Gastroesophageal sphincter (tissue), 4 donors: ENCODE measurements around the gene ATXN7L3. TPM values are rescaled to one million over a fixed set of nuclear protein-coding genes. Genes with fewer than 3 reads are reported as not detected.

ENCODE experiments used
- ATAC-seq: fragments of 150-250 bp; one replicate; pipeline ENCODE4 v1.9.1; 2016; ENCODE audit warnings: mild to moderate bottlenecking, moderate library complexity
- H3K27ac ChIP-seq, 4 donors: fragments of 200-600 bp; sonication (generic) in 3 of 4; 1 replicate in 3 of 4; 2 replicates in 1 of 4; pipeline ENCODE4 v1.5.1; 2016 to 2019
- H3K27me3 ChIP-seq: fragments of 200-600 bp; sonication (generic); one replicate; pipeline ENCODE4 v1.5.1; 2019
- H3K36me3 ChIP-seq, 2 donors: fragments of 200-600 bp; sonication (generic); one replicate each; pipeline ENCODE4 v1.5.1; 2019; ENCODE audit warnings: control low read depth in 1 of 2
- H3K4me1 ChIP-seq, 3 donors: fragments of 200-600 bp; sonication (generic); 1 replicate in 2 of 3; 2 replicates in 1 of 3; pipeline ENCODE4 v1.5.1; 2016 to 2019; ENCODE audit warnings: control low read depth in 2 of 3
- H3K4me3 ChIP-seq, 2 donors: fragments of 200-600 bp; sonication (generic); one replicate each; pipeline ENCODE4 v1.5.1; 2019; ENCODE audit warnings: mild to moderate bottlenecking in 1 of 2, moderate library complexity in 1 of 2
- H3K9me3 ChIP-seq, 3 donors: fragments of 200-600 bp; sonication (generic); one replicate each; pipeline ENCODE4 v1.5.1; 2017 to 2019; ENCODE audit warnings: control low read depth in 2 of 3
- CTCF ChIP-seq, 4 experiments: fragments of 200-600 bp in 2 of 4; fragments of 450-650 bp in 2 of 4; sonication (generic) in 1 of 4; IDR thresholded peaks; one replicate each; pipeline ENCODE4 v1.5.1; 2017 to 2019; ENCODE audit warnings: antibody characterized with exemption in 4 of 4, mild to moderate bottlenecking in 2 of 4, moderate library complexity in 2 of 4
- EP300 ChIP-seq: sonication (generic); formaldehyde crosslinking; IDR thresholded peaks from one replicate; pipeline ENCODE4 v1.6.1; 2017; ENCODE audit warnings: antibody characterized with exemption, mild to moderate bottlenecking
- POLR2A ChIP-seq, 2 donors: fragments of 450-650 bp; IDR thresholded peaks; one replicate each; pipeline ENCODE4 v1.6.1; 2017; ENCODE audit warnings: antibody characterized with exemption in 2 of 2, mild to moderate bottlenecking in 2 of 2, moderate library complexity in 1 of 2
- POLR2AphosphoS5 ChIP-seq: sonication (generic); formaldehyde crosslinking; IDR thresholded peaks from one replicate; pipeline ENCODE4 v1.6.1; 2017; ENCODE audit warnings: antibody characterized with exemption
- WGBS, 2 donors: methylation state at CpG; one replicate each; pipeline ENCODE4 v1.1.5; 2018; ENCODE audit warnings: low coverage in 1 of 2; 5-methylcytosine and 5-hydroxymethylcytosine counted together
- total RNA-seq, 4 donors: library from RNA; depleted of rRNA; stranded (reverse); fragments of >200 nt; gene quantifications; one replicate each; pipeline ENCODE4 v1.1.0, GENCODE V29; 2016

ATXN7L3 gene
- total RNA-seq, 4 donors from 2014 or later, result 33.2 to 63.0 (median 49.0) TPM

GRCh38 chr17:44214896-44215295, 15.2 kb upstream of the ATXN7L3 start:
- no peak for TF ChIP-seq EP300
- no peak for TF ChIP-seq CTCF (IDR thresholded peaks at IDR 0.05)
- no peak for TF ChIP-seq POLR2A (IDR thresholded peaks at IDR 0.05)
- no peak for TF ChIP-seq POLR2AphosphoS5
- Histone ChIP-seq H3K4me3 (no peak overlapping the region), H3K27ac (no peak overlapping the region), H3K9me3 (no peaks in the 10 kb centered on the region), H3K27me3 (no peaks in the 10 kb centered on the region), H3K36me3 (peaks cover 0 to 65% of the 10 kb centered on the region in 2 donors), H3K4me1 (peaks cover 10 to 61% (median 25%) of the 10 kb centered on the region in 3 donors)
- WGBS, 2 donors, result 83% methylated on average over 5 of the region's 6 CpGs; no CpG with 5 or more reads in 1 of the 2 donors
- ATAC-seq, result no peak

- Histone ChIP-seq H3K36me3 (peaks cover 0 to 72% of the 10 kb centered on the region in 2 donors), H3K4me3 (no peak overlapping the region), H3K27ac (no peak overlapping the region), H3K9me3 (no peaks in the 10 kb centered on the region), H3K27me3 (no peaks in the 10 kb centered on the region), H3K4me1 (peaks cover 10 to 63% (median 25%) of the 10 kb centered on the region in 3 donors)
- ATAC-seq, result no peak
- WGBS, 2 donors, result 100% methylated on average over 1 of the region's 1 CpG; no CpG with 5 or more reads in 1 of the 2 donors
- TF ChIP-seq EP300 (no peak), POLR2AphosphoS5 (no peak), POLR2A (IDR thresholded peaks at IDR 0.05) (no peak), CTCF (IDR thresholded peaks at IDR 0.05) (no peak)
These were observed 14.5 kb upstream of the ATXN7L3 start for GRCh38 chr17:44214230-44214494.

- H3K4me1 ChIP-seq, result peaks cover 10 to 63% (median 25%) of the 10 kb centered on the region in 3 donors
- WGBS, 2 donors, result 69 to 93% methylated on average over 3 to 10 of the region's 15 CpGs
- TF ChIP-seq EP300 (no peak), POLR2A (IDR thresholded peaks at IDR 0.05) (no peak), POLR2AphosphoS5 (no peak), CTCF (IDR thresholded peaks at IDR 0.05) (no peak)
- H3K4me3 ChIP-seq, result no peak overlapping the region
- H3K9me3 ChIP-seq, result no peaks in the 10 kb centered on the region
- peaks cover 0 to 78% of the 10 kb centered on the region in 2 donors for H3K36me3 ChIP-seq
- no peaks in the 10 kb centered on the region for H3K27me3 ChIP-seq
- no peak for ATAC-seq
- peak overlapping the region in 1 of 4 donors; percentile 26 for H3K27ac ChIP-seq
These were observed 13.9 kb upstream of the ATXN7L3 start for GRCh38 chr17:44213403-44214229.

- no peaks in the 10 kb centered on the region for H3K27me3 ChIP-seq
- no peak for ATAC-seq
- TF ChIP-seq CTCF (IDR thresholded peaks at IDR 0.05), result no peak
- H3K9me3 ChIP-seq, result no peaks in the 10 kb centered on the region
- H3K4me3 ChIP-seq, result no peak overlapping the region
- H3K27ac ChIP-seq, result peak overlapping the region in 1 of 4 donors; percentile 26
- 47 to 71% methylated on average over 8 to 24 of the region's 31 CpGs for WGBS, 2 donors
- peaks cover 0 to 87% of the 10 kb centered on the region in 2 donors for H3K36me3 ChIP-seq
- peaks cover 6 to 58% (median 20%) of the 10 kb centered on the region in 3 donors for H3K4me1 ChIP-seq
These were observed 13.1 kb upstream of the ATXN7L3 start for GRCh38 chr17:44212507-44213402.
